ENCODE data around the gene CCDC186. TPM values are rescaled to one million over a fixed set of nuclear protein-coding genes. Genes with fewer than 3 reads are reported as not detected.

CCDC186 gene
- total RNA-seq, 1 experiment from 2014 or later = 32.7 TPM

DNA sequence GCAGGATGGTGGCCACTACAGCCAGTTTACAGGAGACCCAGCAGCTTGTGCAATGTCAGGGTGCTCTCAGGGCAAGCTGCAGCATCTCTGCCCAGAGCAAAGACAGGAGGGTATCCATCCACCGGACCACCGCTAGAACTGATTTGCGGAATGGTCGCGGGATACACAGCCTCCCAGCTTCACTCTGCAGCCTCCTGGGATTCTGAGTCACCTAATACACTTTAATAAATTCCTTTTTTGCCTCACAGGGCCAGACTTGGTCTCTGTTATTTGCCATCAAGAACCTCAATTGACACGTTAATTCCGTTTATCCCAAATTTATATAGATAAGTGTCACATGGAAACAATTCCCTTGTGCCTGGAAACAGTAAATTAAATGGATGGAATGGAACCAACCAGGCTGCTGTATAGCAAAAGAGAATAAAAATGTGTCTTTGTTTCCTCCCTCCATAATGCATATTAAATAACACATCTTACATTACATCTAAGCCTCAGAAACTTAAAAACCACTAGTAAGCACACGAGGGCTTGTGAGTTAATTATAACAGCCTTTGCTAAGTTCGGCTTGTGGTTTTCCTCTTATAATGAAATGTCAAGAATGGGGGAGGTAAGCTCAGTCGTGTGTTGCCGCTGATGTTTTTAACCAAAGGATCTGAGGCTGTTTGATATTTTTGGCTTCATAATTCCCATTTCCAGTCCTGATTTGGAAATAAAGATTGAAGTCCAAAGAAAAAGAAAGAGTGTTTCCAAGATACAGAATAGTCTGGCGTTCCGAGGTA, 78.3 kb downstream of the CCDC186 start (continued):
- TF ChIP-seq, protein P1, sequence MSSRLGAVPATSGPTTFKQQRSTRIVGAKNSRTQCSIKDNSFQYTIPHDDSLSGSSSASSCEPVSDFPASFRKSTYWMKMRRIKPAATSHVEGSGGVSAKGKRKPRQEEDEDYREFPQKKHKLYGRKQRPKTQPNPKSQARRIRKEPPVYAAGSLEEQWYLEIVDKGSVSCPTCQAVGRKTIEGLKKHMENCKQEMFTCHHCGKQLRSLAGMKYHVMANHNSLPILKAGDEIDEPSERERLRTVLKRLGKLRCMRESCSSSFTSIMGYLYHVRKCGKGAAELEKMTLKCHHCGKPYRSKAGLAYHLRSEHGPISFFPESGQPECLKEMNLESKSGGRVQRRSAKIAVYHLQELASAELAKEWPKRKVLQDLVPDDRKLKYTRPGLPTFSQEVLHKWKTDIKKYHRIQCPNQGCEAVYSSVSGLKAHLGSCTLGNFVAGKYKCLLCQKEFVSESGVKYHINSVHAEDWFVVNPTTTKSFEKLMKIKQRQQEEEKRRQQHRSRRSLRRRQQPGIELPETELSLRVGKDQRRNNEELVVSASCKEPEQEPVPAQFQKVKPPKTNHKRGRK (CRISPR knock-in tag; IDR thresholded peaks at IDR 0.05; ENCODE audit: borderline replicate concordance) = no peak
- no peak for TF ChIP-seq SOX15 (CRISPR knock-in tag; IDR thresholded peaks at IDR 0.05)
- TF ChIP-seq, protein P2, sequence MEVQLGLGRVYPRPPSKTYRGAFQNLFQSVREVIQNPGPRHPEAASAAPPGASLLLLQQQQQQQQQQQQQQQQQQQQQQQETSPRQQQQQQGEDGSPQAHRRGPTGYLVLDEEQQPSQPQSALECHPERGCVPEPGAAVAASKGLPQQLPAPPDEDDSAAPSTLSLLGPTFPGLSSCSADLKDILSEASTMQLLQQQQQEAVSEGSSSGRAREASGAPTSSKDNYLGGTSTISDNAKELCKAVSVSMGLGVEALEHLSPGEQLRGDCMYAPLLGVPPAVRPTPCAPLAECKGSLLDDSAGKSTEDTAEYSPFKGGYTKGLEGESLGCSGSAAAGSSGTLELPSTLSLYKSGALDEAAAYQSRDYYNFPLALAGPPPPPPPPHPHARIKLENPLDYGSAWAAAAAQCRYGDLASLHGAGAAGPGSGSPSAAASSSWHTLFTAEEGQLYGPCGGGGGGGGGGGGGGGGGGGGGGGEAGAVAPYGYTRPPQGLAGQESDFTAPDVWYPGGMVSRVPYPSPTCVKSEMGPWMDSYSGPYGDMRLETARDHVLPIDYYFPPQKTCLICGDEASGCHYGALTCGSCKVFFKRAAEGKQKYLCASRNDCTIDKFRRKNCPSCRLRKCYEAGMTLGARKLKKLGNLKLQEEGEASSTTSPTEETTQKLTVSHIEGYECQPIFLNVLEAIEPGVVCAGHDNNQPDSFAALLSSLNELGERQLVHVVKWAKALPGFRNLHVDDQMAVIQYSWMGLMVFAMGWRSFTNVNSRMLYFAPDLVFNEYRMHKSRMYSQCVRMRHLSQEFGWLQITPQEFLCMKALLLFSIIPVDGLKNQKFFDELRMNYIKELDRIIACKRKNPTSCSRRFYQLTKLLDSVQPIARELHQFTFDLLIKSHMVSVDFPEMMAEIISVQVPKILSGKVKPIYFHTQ (CRISPR knock-in tag; IDR thresholded peaks at IDR 0.05) = no peak

DNA sequence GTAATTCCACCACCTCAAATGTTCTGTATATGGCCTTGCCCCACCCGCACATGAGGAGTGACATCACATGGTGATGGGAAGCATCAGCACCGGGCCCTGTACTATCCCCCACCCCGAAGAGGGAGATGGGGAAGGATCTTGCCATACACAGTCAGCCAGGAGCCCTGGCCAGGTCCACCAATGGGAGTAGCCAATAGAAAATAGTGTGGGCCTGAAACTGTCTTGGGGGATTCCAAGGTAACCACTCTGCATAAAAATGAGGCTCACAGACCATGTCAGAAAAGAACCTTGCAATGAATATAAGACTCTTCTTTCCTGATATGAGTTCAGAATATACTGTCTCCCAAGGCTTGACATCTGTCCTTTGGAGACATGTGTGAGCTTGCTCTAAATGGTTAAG, 79.2 kb downstream of the CCDC186 start:
- TF ChIP-seq, protein P3, sequence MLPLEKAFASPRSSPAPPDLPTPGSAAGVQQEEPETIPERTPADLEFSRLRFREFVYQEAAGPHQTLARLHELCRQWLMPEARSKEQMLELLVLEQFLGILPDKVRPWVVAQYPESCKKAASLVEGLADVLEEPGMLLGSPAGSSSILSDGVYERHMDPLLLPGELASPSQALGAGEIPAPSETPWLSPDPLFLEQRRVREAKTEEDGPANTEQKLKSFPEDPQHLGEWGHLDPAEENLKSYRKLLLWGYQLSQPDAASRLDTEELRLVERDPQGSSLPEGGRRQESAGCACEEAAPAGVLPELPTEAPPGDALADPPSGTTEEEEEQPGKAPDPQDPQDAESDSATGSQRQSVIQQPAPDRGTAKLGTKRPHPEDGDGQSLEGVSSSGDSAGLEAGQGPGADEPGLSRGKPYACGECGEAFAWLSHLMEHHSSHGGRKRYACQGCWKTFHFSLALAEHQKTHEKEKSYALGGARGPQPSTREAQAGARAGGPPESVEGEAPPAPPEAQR (CRISPR knock-in tag; IDR thresholded peaks at IDR 0.05) = no peak
- no peaks in the 10 kb centered on the region for H3K36me3 Mint-ChIP-seq
- ChIA-PET CTCF (no interaction called here), POLR2A (interaction anchor here (0.6 kb wide), 1 partner anchor 250 kb away, joined by 6 read pairs; no protein-coding TSS in a partner anchor)
- no peak overlapping the region for H3K4me3 Mint-ChIP-seq
- no peak overlapping the region for H3K27ac Mint-ChIP-seq
- H3K9me3 Mint-ChIP-seq = no peaks in the 10 kb centered on the region; the same call in 1 of the 2 replicates
- H3K4me1 Mint-ChIP-seq = no peaks in the 10 kb centered on the region
- H3K27me3 Mint-ChIP-seq (ENCODE audit: low read depth) = peaks cover 6% of the 10 kb centered on the region
- ATAC-seq (no peak), DNase-seq (ENCODE audit: low spot score) (no peak)

DNA sequence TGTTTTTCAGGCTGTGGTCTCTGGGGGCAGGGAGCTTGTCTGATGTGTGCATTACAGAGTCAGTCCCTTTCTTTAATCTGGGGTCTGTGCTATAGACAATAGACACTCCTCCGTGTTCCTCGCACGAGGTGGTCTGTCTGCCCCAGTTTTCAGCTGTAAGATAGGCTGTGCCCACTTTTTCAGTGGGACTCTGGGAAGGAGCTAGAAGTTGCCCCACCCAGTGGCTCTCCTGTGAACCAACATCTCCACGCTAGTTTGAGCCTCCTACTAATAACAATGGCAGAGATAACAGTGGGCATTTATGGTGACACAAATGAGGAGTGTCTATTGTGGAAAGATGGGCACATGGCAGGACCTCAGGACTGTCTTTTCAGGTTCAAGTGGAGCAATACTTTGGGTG, 86.3 kb downstream of the CCDC186 start:
- H3K36me3 Mint-ChIP-seq = no peaks in the 10 kb centered on the region
- H3K27ac Mint-ChIP-seq = no peak overlapping the region
- H3K4me1 Mint-ChIP-seq = no peaks in the 10 kb centered on the region
- peak; percentile 43 for ATAC-seq
- ChIA-PET POLR2A (interaction anchor here (0.7 kb wide), 1 partner anchor 75 kb away, joined by 4 read pairs; no protein-coding TSS in a partner anchor), CTCF (interaction anchor here (0.7 to 1.6 kb wide), 5 partner anchors 8 to 378 kb away, joined by 3 to 7 read pairs (median 3); no protein-coding TSS in a partner anchor)
- no peaks in the 10 kb centered on the region for H3K27me3 Mint-ChIP-seq (ENCODE audit: low read depth)
- peaks cover 8% of the 10 kb centered on the region for H3K9me3 Mint-ChIP-seq
- DNase-seq (ENCODE audit: low spot score) = no peak
- no peak overlapping the region for H3K4me3 Mint-ChIP-seq
- TF ChIP-seq JUN (CRISPR knock-in tag; IDR thresholded peaks at IDR 0.05) (no peak), TEAD1 (CRISPR knock-in tag; IDR thresholded peaks at IDR 0.05) (no peak), EMX1 (CRISPR knock-in tag; IDR thresholded peaks at IDR 0.05) (no peak), MXD4 (CRISPR knock-in tag; IDR thresholded peaks at IDR 0.05; ENCODE audit: borderline replicate concordance) (no peak), NFE2L1 (CRISPR knock-in tag; IDR thresholded peaks at IDR 0.05) (no peak), HMGA2 (CRISPR knock-in tag; IDR thresholded peaks at IDR 0.05) (no peak)
- TF ChIP-seq, protein P4, sequence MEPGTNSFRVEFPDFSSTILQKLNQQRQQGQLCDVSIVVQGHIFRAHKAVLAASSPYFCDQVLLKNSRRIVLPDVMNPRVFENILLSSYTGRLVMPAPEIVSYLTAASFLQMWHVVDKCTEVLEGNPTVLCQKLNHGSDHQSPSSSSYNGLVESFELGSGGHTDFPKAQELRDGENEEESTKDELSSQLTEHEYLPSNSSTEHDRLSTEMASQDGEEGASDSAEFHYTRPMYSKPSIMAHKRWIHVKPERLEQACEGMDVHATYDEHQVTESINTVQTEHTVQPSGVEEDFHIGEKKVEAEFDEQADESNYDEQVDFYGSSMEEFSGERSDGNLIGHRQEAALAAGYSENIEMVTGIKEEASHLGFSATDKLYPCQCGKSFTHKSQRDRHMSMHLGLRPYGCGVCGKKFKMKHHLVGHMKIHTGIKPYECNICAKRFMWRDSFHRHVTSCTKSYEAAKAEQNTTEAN (CRISPR knock-in tag; IDR thresholded peaks at IDR 0.05) = no peak

DNA sequence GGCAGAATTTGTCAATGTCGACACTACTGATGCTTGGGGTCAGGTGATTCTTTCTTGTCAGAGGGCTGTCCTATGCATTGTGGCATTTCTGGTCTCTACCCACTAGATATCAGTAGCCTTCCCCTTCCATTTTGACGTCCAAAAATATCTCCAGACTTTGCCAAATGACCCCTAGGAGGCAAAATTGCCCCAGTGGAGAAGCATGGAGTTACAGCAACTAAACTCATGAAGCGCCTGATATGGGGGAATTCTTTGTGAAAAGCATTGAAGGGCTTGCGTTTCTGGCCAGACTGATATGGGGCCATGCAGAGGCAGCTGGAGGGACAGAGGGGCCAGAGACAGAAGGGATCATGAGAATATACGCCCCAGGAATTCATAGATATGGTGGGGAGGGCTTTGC, 86.7 kb downstream of the CCDC186 start:
- Mint-ChIP-seq H3K4me3 (no peak overlapping the region), H3K27me3 (ENCODE audit: low read depth) (no peaks in the 10 kb centered on the region), H3K36me3 (no peaks in the 10 kb centered on the region), H3K4me1 (no peaks in the 10 kb centered on the region), H3K9me3 (peaks cover 8% of the 10 kb centered on the region), H3K27ac (no peak overlapping the region)
- ChIA-PET CTCF (interaction anchor here (0.7 to 1.6 kb wide), 5 partner anchors 8 to 378 kb away, joined by 3 to 7 read pairs (median 3); no protein-coding TSS in a partner anchor), POLR2A (no interaction called here)
- ATAC-seq (peak; percentile 68), DNase-seq (ENCODE audit: low spot score) (no peak)
- TF ChIP-seq MXD4 (CRISPR knock-in tag; IDR thresholded peaks at IDR 0.05; ENCODE audit: borderline replicate concordance) (no peak), ZNF138 (CRISPR knock-in tag; conservative IDR thresholded peaks at IDR 0.05) (no peak), RORB (CRISPR knock-in tag; IDR thresholded peaks at IDR 0.05) (no peak), EMX1 (CRISPR knock-in tag; IDR thresholded peaks at IDR 0.05) (no peak)
- TF ChIP-seq, protein P2 (CRISPR knock-in tag; IDR thresholded peaks at IDR 0.05) = no peak
- TF ChIP-seq, protein P5, sequence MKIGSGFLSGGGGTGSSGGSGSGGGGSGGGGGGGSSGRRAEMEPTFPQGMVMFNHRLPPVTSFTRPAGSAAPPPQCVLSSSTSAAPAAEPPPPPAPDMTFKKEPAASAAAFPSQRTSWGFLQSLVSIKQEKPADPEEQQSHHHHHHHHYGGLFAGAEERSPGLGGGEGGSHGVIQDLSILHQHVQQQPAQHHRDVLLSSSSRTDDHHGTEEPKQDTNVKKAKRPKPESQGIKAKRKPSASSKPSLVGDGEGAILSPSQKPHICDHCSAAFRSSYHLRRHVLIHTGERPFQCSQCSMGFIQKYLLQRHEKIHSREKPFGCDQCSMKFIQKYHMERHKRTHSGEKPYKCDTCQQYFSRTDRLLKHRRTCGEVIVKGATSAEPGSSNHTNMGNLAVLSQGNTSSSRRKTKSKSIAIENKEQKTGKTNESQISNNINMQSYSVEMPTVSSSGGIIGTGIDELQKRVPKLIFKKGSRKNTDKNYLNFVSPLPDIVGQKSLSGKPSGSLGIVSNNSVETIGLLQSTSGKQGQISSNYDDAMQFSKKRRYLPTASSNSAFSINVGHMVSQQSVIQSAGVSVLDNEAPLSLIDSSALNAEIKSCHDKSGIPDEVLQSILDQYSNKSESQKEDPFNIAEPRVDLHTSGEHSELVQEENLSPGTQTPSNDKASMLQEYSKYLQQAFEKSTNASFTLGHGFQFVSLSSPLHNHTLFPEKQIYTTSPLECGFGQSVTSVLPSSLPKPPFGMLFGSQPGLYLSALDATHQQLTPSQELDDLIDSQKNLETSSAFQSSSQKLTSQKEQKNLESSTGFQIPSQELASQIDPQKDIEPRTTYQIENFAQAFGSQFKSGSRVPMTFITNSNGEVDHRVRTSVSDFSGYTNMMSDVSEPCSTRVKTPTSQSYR (CRISPR knock-in tag; IDR thresholded peaks at IDR 0.05) = no peak
